Fibroblast of villous mesenchyme (primary cell): ENCODE data around the gene MICALL2. TPM values are rescaled to one million over a fixed set of nuclear protein-coding genes. Genes with fewer than 3 reads are reported as not detected.

Experiments
- DNase-seq: peaks from one replicate; pipeline ENCODE4 v3.0.0-alpha.2; 2010; ENCODE audit warnings: low read depth
- H3K4me3 ChIP-seq: 2 replicates; pipeline ENCODE4 v1.5.1; 2011; ENCODE audit warnings: low read depth, mild to moderate bottlenecking, low read length
- CTCF ChIP-seq: IDR thresholded peaks from 2 replicates; pipeline ENCODE4 v1.5.1; 2012; ENCODE audit warnings: low read depth, mild to moderate bottlenecking, low read length; ENCODE audit not compliant: insufficient read depth
- total RNA-seq: library from RNA; depleted of rRNA; stranded (reverse); fragments of >200 nt; gene quantifications from 2 replicates; pipeline ENCODE4 v1.2.3, GENCODE V29; 2012

The MICALL2 gene
- total RNA-seq, 1 donor, result 34.5 TPM

- H3K4me3 ChIP-seq, result no peak overlapping the region
- TF ChIP-seq CTCF, result no peak
- no peak for DNase-seq
Observed at GRCh38 chr7:1501487-1502270, 42.4 kb upstream of the MICALL2 start.

- no peak for TF ChIP-seq CTCF
- H3K4me3 ChIP-seq, result no peak overlapping the region
- no peak for DNase-seq
Observed at GRCh38 chr7:1500064-1500807, 41.0 kb upstream of the MICALL2 start.

DNA sequence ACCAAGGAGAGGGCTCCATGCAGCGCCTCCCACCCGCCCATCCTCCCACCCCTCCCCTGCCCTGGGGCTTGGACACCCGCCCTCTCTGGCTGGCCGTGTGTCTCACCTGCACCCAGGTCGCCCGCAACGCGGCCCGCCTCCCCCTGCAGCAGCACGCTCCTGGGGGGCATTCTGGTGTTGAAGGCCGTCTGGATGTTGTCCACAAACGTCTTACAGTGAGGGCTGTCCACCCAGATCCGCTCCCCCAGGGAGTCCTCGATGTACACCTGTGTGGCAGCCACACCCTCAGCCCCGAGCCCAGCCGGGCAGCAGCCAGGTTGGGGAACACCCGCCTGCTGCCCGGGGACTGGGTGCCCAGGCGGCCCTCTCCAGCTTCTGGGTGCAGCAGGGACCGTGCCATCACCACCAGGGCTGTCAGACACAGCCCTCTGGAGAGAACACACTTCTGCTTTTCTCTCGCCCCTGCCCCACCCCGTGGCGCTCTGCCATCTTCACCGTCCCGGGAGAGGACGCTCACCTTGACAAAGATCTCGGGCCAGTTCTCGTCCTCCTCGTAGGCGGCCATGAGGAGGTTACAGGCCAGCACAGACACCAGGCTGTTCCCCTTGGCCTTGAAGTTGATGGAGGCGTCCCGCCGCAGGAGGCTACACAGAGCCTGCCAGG, 40.2 kb upstream of the MICALL2 start:
- no peak for DNase-seq
- TF ChIP-seq CTCF, result no peak
- no peak overlapping the region for H3K4me3 ChIP-seq

DNA sequence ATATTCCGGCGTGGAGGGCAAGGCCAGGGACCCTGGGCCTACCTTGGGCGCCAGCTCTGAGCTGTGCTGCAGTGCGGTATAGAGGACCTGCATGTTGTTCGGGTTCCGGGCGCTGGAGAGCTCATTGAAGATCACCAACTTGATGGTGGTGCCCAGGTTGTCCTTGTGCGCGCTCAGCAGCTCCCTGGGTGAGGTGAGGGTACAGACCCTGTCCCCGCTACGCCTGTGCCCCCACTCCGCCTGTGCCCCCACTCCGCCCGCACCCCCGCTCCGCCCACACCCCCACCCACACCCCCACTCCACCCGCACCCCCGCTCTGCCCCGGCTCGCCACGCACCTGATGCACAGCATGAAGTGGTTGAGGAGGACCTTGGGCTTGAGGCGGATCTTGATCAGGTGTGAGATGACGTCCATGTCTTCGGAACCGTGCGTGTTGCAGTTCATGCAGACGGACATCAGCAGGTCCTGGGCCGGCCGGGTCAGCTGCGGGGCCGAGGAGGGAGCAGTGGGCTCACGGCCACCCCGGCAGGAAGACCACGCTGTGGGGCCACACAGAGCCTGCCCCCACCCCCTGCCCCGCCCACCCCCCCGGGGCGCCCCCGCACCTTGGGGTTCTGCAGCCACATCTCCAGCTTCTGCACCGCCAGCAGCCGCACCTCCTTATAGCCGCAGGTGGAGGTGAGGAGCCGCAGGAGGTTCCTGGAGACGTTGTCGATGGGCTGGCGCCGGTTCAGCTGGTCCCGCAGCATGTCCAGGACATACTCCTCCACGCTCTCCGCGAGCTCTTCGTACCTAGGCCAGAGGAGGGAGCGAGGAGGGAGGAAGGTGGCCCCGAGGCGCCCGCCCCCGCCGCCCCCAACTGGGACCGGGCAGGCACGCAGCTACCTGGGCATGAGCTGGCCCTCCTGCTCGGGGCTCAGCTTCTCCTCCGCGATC, 39.4 kb upstream of the MICALL2 start:
- no peak overlapping the region for H3K4me3 ChIP-seq
- TF ChIP-seq CTCF, result no peak
- DNase-seq, result no peak

DNA sequence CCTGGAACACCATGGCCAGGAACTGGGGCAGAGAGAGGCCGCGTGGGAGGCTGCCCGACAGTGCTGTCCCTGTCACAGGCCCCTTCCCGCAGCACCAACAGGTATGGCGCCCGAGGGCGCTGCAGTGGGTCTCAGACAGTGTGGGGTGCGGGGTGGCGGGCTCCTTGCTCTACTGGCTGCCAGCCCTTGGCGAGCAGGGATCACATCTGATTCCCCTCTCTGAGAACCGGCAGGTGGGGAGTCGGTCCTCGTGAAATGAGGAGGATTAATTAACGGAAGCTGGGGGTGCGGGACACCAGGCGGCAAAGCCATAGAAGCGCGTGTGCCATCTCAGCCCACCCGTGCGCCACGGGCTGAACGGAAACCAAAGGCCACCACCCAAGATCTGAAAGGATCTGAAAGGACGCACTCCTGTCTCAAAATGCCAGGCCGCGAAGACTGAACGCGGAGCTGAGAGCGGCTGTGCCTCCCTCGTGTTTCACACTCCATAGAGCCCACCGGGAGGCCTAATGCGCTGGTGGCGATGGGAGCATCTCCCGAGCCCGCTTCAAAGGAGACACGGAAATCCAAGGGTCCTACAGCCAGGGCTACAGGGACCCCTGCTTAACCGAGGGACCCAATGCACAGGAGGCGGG, 38.1 kb upstream of the MICALL2 start:
- no peak for TF ChIP-seq CTCF

More for the DNA sequence above, 38.1 kb upstream of the MICALL2 start:
- DNase-seq, result no peak
- no peak overlapping the region for H3K4me3 ChIP-seq
